BLaER1 treated with 17β-estradiol and CSF1 and Interleukin-3, amounts not matched to agents 10 nM and 100 nM (cell line): ENCODE data around the gene IFI30.

ENCODE experiments used
- H3K27ac ChIP-seq, 11 experiments: shearing (Covaris generic); formaldehyde crosslinking; 2 replicates each; pipeline ENCODE4 v1.8.1; 2022
- H3K27me3 ChIP-seq, 11 experiments: shearing (Covaris generic); formaldehyde crosslinking; 2 replicates each; pipeline ENCODE4 v1.8.1; 2022
- H3K36me3 ChIP-seq, 11 experiments: shearing (Covaris generic); formaldehyde crosslinking; 2 replicates each; pipeline ENCODE4 v1.8.1; 2022
- H3K4me1 ChIP-seq, 10 experiments: shearing (Covaris generic); formaldehyde crosslinking; 2 replicates each; pipeline ENCODE4 v1.8.1; 2022
- H3K4me2 ChIP-seq, 11 experiments: shearing (Covaris generic); formaldehyde crosslinking; 2 replicates each; pipeline ENCODE4 v1.8.1; 2022
- H3K4me3 ChIP-seq, 10 experiments: shearing (Covaris generic); formaldehyde crosslinking; 2 replicates each; pipeline ENCODE4 v1.8.1; 2022
- H3K9ac ChIP-seq, 11 experiments: shearing (Covaris generic); formaldehyde crosslinking; 2 replicates each; pipeline ENCODE4 v1.8.1; 2022
- H3K9me3 ChIP-seq, 11 experiments: shearing (Covaris generic); formaldehyde crosslinking; replicated peaks in 1 of 11; 2 replicates each; pipeline ENCODE4 v1.8.1; 2022
- H4K20me1 ChIP-seq, 11 experiments: shearing (Covaris generic); formaldehyde crosslinking; 2 replicates each; pipeline ENCODE4 v1.8.1; 2022
- Cebpa-rat ChIP-seq, 11 experiments: shearing (Covaris generic); IDR thresholded peaks; 2 replicates each; pipeline ENCODE4 v1.8.1; 2022

The IFI30 gene

GRCh38 chr19:18170714-18171255 is 2.8 kb upstream of the IFI30 start:
- Histone ChIP-seq H3K36me3 (peaks cover 16 to 45% (median 38%) of the 10 kb centered on the region in 11 experiments), H3K4me2 (peak overlapping the region; percentile 89 to 100 (median 98)), H3K4me1 (peaks cover 65 to 76% (median 73%) of the 10 kb centered on the region in 10 experiments), H3K9me3 (no peaks in the 10 kb centered on the region), H4K20me1 (peaks cover 0 to 22% (median 17%) of the 10 kb centered on the region in 11 experiments; a peak in 15 of 22 replicates), H3K27ac (peak overlapping the region; percentile 71 to 98 (median 89)), H3K9ac (peak overlapping the region; percentile 62 to 91 (median 86); a peak in 21 of 22 replicates), H3K4me3 (peak overlapping the region in 7 of 10 experiments; percentile 8 to 39 (median 22); a peak in 11 of 20 replicates), H3K27me3 (peaks cover 0 to 8% (median 0%) of the 10 kb centered on the region in 11 experiments; a peak in 3 of 22 replicates)
- no peak; a peak in 2 of 22 replicates for TF ChIP-seq Cebpa-rat (IDR thresholded peaks at IDR 0.05)

GRCh38 chr19:18171605-18172327 is 1.8 kb upstream of the IFI30 start:
- Histone ChIP-seq H3K27me3 (peaks cover 0 to 8% (median 0%) of the 10 kb centered on the region in 11 experiments; a peak in 3 of 22 replicates), H4K20me1 (peaks cover 0 to 32% (median 26%) of the 10 kb centered on the region in 11 experiments; a peak in 15 of 22 replicates), H3K4me1 (peaks cover 72 to 86% (median 82%) of the 10 kb centered on the region in 10 experiments), H3K27ac (peak overlapping the region; percentile 71 to 98 (median 89); a peak in 21 of 22 replicates), H3K9me3 (no peaks in the 10 kb centered on the region), H3K4me3 (peak overlapping the region in 4 of 10 experiments; percentile 8 to 39 (median 26); a peak in 2 of 20 replicates), H3K36me3 (peaks cover 7 to 44% (median 38%) of the 10 kb centered on the region in 11 experiments), H3K4me2 (peak overlapping the region; percentile 89 to 100 (median 98)), H3K9ac (peak overlapping the region in 10 of 11 experiments; percentile 62 to 91 (median 86); a peak in 16 of 22 replicates)
- no peak for TF ChIP-seq Cebpa-rat (IDR thresholded peaks at IDR 0.05)

GRCh38 chr19:18172331-18173053 is 1.1 kb upstream of the IFI30 start:
- no peak for TF ChIP-seq Cebpa-rat (IDR thresholded peaks at IDR 0.05)
- Histone ChIP-seq H3K27me3 (peaks cover 0 to 8% (median 0%) of the 10 kb centered on the region in 11 experiments; a peak in 3 of 22 replicates), H3K36me3 (peaks cover 0 to 44% (median 38%) of the 10 kb centered on the region in 11 experiments; a peak in 20 of 22 replicates), H3K4me1 (peaks cover 76 to 93% (median 90%) of the 10 kb centered on the region in 10 experiments), H3K4me2 (peak overlapping the region; percentile 89 to 100 (median 98)), H4K20me1 (peaks cover 0 to 39% (median 33%) of the 10 kb centered on the region in 11 experiments; a peak in 15 of 22 replicates), H3K27ac (peak overlapping the region; percentile 75 to 98 (median 89)), H3K9me3 (no peaks in the 10 kb centered on the region), H3K4me3 (peak overlapping the region in 3 of 10 experiments; percentile 74 to 89 (median 78); a peak in 8 of 20 replicates), H3K9ac (peak overlapping the region; percentile 69 to 91 (median 86); a peak in 21 of 22 replicates)

GRCh38 chr19:18173054-18173571 is 500 bp upstream of the IFI30 start:
- Histone ChIP-seq H3K4me3 (peak overlapping the region; percentile 63 to 96 (median 76)), H3K27me3 (peaks cover 0 to 8% (median 0%) of the 10 kb centered on the region in 11 experiments; a peak in 3 of 22 replicates), H3K4me1 (peaks cover 83 to 98% (median 92%) of the 10 kb centered on the region in 10 experiments), H3K9me3 (no peaks in the 10 kb centered on the region), H3K27ac (peak overlapping the region; percentile 75 to 98 (median 89)), H3K36me3 (peaks cover 0 to 45% (median 41%) of the 10 kb centered on the region in 11 experiments; a peak in 20 of 22 replicates), H3K4me2 (peak overlapping the region; percentile 89 to 100 (median 98)), H3K9ac (peak overlapping the region; percentile 69 to 91 (median 86)), H4K20me1 (peaks cover 0 to 45% (median 34%) of the 10 kb centered on the region in 11 experiments; a peak in 15 of 22 replicates)
- TF ChIP-seq Cebpa-rat (IDR thresholded peaks at IDR 0.05) = no peak

GRCh38 chr19:18174983-18175382 is 1.4 kb downstream of the IFI30 start:
- Histone ChIP-seq H3K27me3 (peaks cover 0 to 8% (median 0%) of the 10 kb centered on the region in 11 experiments; a peak in 3 of 22 replicates), H3K36me3 (peaks cover 0 to 50% (median 47%) of the 10 kb centered on the region in 11 experiments; a peak in 18 of 22 replicates), H3K9ac (peak overlapping the region in 9 of 11 experiments; percentile 69 to 91 (median 87); a peak in 19 of 22 replicates), H3K4me3 (peak overlapping the region in 9 of 10 experiments; percentile 70 to 96 (median 78); a peak in 18 of 20 replicates), H3K4me1 (peaks cover 73 to 95% (median 91%) of the 10 kb centered on the region in 10 experiments), H4K20me1 (peaks cover 0 to 58% (median 34%) of the 10 kb centered on the region in 11 experiments; a peak in 15 of 22 replicates), H3K27ac (peak overlapping the region in 5 of 11 experiments; percentile 8 to 98 (median 95); a peak in 9 of 22 replicates), H3K4me2 (peak overlapping the region; percentile 89 to 100 (median 98)), H3K9me3 (no peaks in the 10 kb centered on the region)
- no peak for TF ChIP-seq Cebpa-rat (IDR thresholded peaks at IDR 0.05)

- Histone ChIP-seq H3K36me3 (peaks cover 0 to 51% (median 47%) of the 10 kb centered on the region in 11 experiments; a peak in 18 of 22 replicates), H3K9me3 (no peaks in the 10 kb centered on the region), H3K4me2 (peak overlapping the region; percentile 22 to 100 (median 98); a peak in 19 of 22 replicates), H3K27ac (peak overlapping the region in 6 of 11 experiments; percentile 1 to 34 (median 25); a peak in 9 of 22 replicates), H3K9ac (peak overlapping the region in 6 of 11 experiments; percentile 34 to 91 (median 88); a peak in 11 of 22 replicates), H3K4me3 (peak overlapping the region in 7 of 10 experiments; percentile 70 to 96 (median 88); a peak in 12 of 20 replicates), H3K27me3 (peaks cover 0 to 8% (median 0%) of the 10 kb centered on the region in 11 experiments; a peak in 3 of 22 replicates), H3K4me1 (peaks cover 73 to 94% (median 89%) of the 10 kb centered on the region in 10 experiments), H4K20me1 (peaks cover 0 to 58% (median 34%) of the 10 kb centered on the region in 11 experiments; a peak in 15 of 22 replicates)
- no peak for TF ChIP-seq Cebpa-rat (IDR thresholded peaks at IDR 0.05)
Observed at GRCh38 chr19:18176367-18177310, 3.0 kb downstream of the IFI30 start.

- peaks cover 0 to 45% (median 25%) of the 10 kb centered on the region in 11 experiments; a peak in 15 of 22 replicates for H4K20me1 ChIP-seq
- H3K27me3 ChIP-seq = no peaks in the 10 kb centered on the region; a peak in 1 of 22 replicates
- peaks cover 0 to 77% (median 44%) of the 10 kb centered on the region in 11 experiments; a peak in 18 of 22 replicates for H3K36me3 ChIP-seq
- H3K9me3 ChIP-seq = no peaks in the 10 kb centered on the region
- H3K4me3 ChIP-seq = no peak overlapping the region
- H3K4me1 ChIP-seq = peaks cover 44 to 86% (median 74%) of the 10 kb centered on the region in 10 experiments
- no peak for TF ChIP-seq Cebpa-rat (IDR thresholded peaks at IDR 0.05)
- H3K27ac ChIP-seq = peak overlapping the region in 9 of 11 experiments; percentile 83 to 93 (median 89); a peak in 17 of 22 replicates
- H3K9ac ChIP-seq = peak overlapping the region in 3 of 11 experiments; percentile 18 to 78 (median 73); a peak in 2 of 22 replicates
- H3K4me2 ChIP-seq = peak overlapping the region; percentile 80 to 100 (median 89); a peak in 20 of 22 replicates
Observed at GRCh38 chr19:18179957-18180356, 6.3 kb downstream of the IFI30 start.
